Cardiac muscle cell (in vitro differentiated cells and primary cell): ENCODE results near the gene LRRC17. TPM values are rescaled to one million over a fixed set of nuclear protein-coding genes. Genes with fewer than 3 reads are reported as not detected.

Experiments used
- DNase-seq, 2 donors: peaks; one replicate each; pipeline versions ENCODE4 v3.0.0 to v3.0.0-alpha.2; 2010 to 2017; ENCODE audit warnings: low read depth in 1 of 2, low spot score in 1 of 2
- H3K27ac ChIP-seq: fragments of 200-600 bp; sonication (generic); 2 replicates; pipeline ENCODE4 v1.5.1; 2016
- H3K27me3 ChIP-seq: fragments of 200-600 bp; sonication (generic); 2 replicates; pipeline ENCODE4 v1.6.0; 2016; ENCODE audit warnings: control low read depth
- H3K36me3 ChIP-seq: fragments of 200-600 bp; sonication (generic); 2 replicates; pipeline ENCODE4 v1.5.1; 2016; ENCODE audit warnings: control low read depth
- H3K4me1 ChIP-seq: fragments of 200-600 bp; sonication (generic); 2 replicates; pipeline ENCODE4 v1.8.1; 2017; ENCODE audit warnings: low read depth, mild to moderate bottlenecking, mixed run types
- H3K4me3 ChIP-seq: fragments of 200-600 bp; sonication (generic); 2 replicates; pipeline ENCODE4 v1.5.1; 2016; ENCODE audit warnings: mild to moderate bottlenecking
- H3K9me3 ChIP-seq: fragments of 200-600 bp; sonication (generic); 2 replicates; pipeline ENCODE4 v1.5.1; 2017; ENCODE audit warnings: low read depth, mild to moderate bottlenecking, control low read depth
- CTCF ChIP-seq: IDR thresholded peaks from 2 replicates; pipeline ENCODE4 v1.5.1; 2012; ENCODE audit warnings: low read depth, mild to moderate bottlenecking, low read length
- polyA plus RNA-seq: library from polyadenylated mRNA; unstranded; fragments of >200 nt; fragmentation: Nextera tagmentation; extraction: Ambion mirVana; gene quantifications from 2 replicates; pipeline ENCODE4 v1.2.1, GENCODE V29; 2016
- total RNA-seq: library from RNA; depleted of rRNA; stranded (reverse); fragments of >200 nt; gene quantifications from 2 replicates; pipeline ENCODE4 v1.2.3, GENCODE V29; 2016

Gene LRRC17
- total and polyA plus RNA-seq, 2 experiments from 2014 or later = 5.7 to 8.0 TPM

- peaks cover 12% of the 10 kb centered on the region for H3K4me1 ChIP-seq
Measured at GRCh38 chr7:102935450-102936115, 22.8 kb downstream of the LRRC17 start.

GRCh38 chr7:102938679-102939078 is 25.9 kb downstream of the LRRC17 start:
- Histone ChIP-seq H3K4me3 (no peak overlapping the region), H3K36me3 (no peaks in the 10 kb centered on the region), H3K9me3 (no peaks in the 10 kb centered on the region), H3K4me1 (peaks cover 12% of the 10 kb centered on the region), H3K27ac (peak overlapping the region; percentile 62), H3K27me3 (no peaks in the 10 kb centered on the region)
- no peak for TF ChIP-seq CTCF
- DNase-seq = no peak

More at GRCh38 chr7:102935450-102936115, 22.8 kb downstream of the LRRC17 start:
- no peaks in the 10 kb centered on the region for H3K36me3 ChIP-seq
- no peak overlapping the region for H3K27ac ChIP-seq
- DNase-seq = peak in 1 of 2 donors; percentile 74
- no peaks in the 10 kb centered on the region for H3K27me3 ChIP-seq
- no peak for TF ChIP-seq CTCF
- H3K9me3 ChIP-seq = no peaks in the 10 kb centered on the region
- H3K4me3 ChIP-seq = no peak overlapping the region

- no peaks in the 10 kb centered on the region for H3K9me3 ChIP-seq
- DNase-seq = peak in 1 of 2 donors; percentile 59
- no peaks in the 10 kb centered on the region for H3K27me3 ChIP-seq
- H3K4me3 ChIP-seq = no peak overlapping the region
- TF ChIP-seq CTCF = no peak
- H3K27ac ChIP-seq = no peak overlapping the region
- peaks cover 12% of the 10 kb centered on the region for H3K4me1 ChIP-seq
- H3K36me3 ChIP-seq = no peaks in the 10 kb centered on the region
Measured at GRCh38 chr7:102942181-102942866, 29.5 kb downstream of the LRRC17 start.

GRCh38 chr7:102942868-102943267 is 30.1 kb downstream of the LRRC17 start:
- Histone ChIP-seq H3K27me3 (no peaks in the 10 kb centered on the region), H3K4me1 (peaks cover 12% of the 10 kb centered on the region), H3K36me3 (no peaks in the 10 kb centered on the region), H3K27ac (no peak overlapping the region), H3K4me3 (no peak overlapping the region), H3K9me3 (no peaks in the 10 kb centered on the region)
- no peak for TF ChIP-seq CTCF
- DNase-seq = no peak

- no peak overlapping the region for H3K27ac ChIP-seq
- no peaks in the 10 kb centered on the region for H3K9me3 ChIP-seq
- no peak for TF ChIP-seq CTCF
- no peak for DNase-seq
- peaks cover 6% of the 10 kb centered on the region for H3K4me1 ChIP-seq
- no peaks in the 10 kb centered on the region for H3K27me3 ChIP-seq
- H3K36me3 ChIP-seq = no peaks in the 10 kb centered on the region
- H3K4me3 ChIP-seq = no peak overlapping the region
Measured at GRCh38 chr7:102943423-102944169, 30.8 kb downstream of the LRRC17 start.
